ENCODE measurements around the gene PIAS2. TPM values are rescaled to one million over a fixed set of nuclear protein-coding genes. Genes with fewer than 3 reads are reported as not detected.

Gene PIAS2
- polyA plus RNA-seq, 3 donors, result 9.9 to 13.2 (median 11.0) TPM

DNA sequence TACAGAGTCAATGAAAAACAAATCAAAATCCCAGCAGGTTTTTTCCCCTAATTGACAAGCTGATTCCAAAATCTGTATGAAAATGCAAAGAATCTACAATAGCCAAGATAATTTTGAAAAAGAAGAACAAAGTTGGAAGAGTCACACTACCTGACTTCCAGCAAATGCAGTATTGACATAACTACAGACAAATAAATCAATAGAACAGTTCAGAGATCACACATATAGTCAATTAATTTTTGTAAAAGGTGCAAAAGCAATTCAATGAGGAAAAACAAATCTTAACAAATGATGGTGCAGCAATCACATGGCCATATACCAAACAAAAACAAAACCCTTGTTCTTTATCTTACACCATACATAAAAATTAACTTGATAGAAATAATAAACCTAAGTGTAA is 85.9 kb downstream of the PIAS2 start:
- peaks cover 16 to 63% of the 10 kb centered on the region in 2 donors for H3K36me3 ChIP-seq (replicated peaks in 1 of 2; ENCODE audit: control insufficient read depth in 1 of 2, insufficient read depth in 2 of 2, low read length in 2 of 2)
- no peak for DNase-seq
- H3K9ac ChIP-seq (ENCODE audit: insufficient read depth, low read length, poor library complexity, severe bottlenecking), result no peak overlapping the region
- Mint-ChIP-seq H3K4me1 (no peaks in the 10 kb centered on the region), H3K9me3 (peaks cover 0 to 2% (median 0%) of the 10 kb centered on the region in 7 donors), H3K4me3 (no peak overlapping the region), H3K27ac (no peak overlapping the region), H3K27me3 (ENCODE audit: low read depth in 3 of 3) (no peaks in the 10 kb centered on the region), H3K36me3 (peaks cover 47 to 49% of the 10 kb centered on the region in 2 donors)
- no peaks in the 10 kb centered on the region for H4K20me1 ChIP-seq (ENCODE audit: insufficient read depth, low read length)
- H3K9me3 ChIP-seq (replicated peaks in 1 of 2; ENCODE audit: control insufficient read depth in 1 of 2, insufficient read depth in 1 of 2, low read length in 2 of 2), result no peaks in the 10 kb centered on the region
- H3K27me3 ChIP-seq (ENCODE audit: control insufficient read depth in 2 of 2, insufficient read depth in 2 of 2, low read length in 2 of 2), result no peaks in the 10 kb centered on the region
- no peaks in the 10 kb centered on the region for H3K4me1 ChIP-seq (ENCODE audit: control insufficient read depth in 1 of 2, insufficient read depth in 2 of 2, low read length in 2 of 2)
- no peaks in the 10 kb centered on the region for H3K79me2 ChIP-seq (ENCODE audit: insufficient read depth, low read length)
- TF ChIP-seq, protein P1, sequence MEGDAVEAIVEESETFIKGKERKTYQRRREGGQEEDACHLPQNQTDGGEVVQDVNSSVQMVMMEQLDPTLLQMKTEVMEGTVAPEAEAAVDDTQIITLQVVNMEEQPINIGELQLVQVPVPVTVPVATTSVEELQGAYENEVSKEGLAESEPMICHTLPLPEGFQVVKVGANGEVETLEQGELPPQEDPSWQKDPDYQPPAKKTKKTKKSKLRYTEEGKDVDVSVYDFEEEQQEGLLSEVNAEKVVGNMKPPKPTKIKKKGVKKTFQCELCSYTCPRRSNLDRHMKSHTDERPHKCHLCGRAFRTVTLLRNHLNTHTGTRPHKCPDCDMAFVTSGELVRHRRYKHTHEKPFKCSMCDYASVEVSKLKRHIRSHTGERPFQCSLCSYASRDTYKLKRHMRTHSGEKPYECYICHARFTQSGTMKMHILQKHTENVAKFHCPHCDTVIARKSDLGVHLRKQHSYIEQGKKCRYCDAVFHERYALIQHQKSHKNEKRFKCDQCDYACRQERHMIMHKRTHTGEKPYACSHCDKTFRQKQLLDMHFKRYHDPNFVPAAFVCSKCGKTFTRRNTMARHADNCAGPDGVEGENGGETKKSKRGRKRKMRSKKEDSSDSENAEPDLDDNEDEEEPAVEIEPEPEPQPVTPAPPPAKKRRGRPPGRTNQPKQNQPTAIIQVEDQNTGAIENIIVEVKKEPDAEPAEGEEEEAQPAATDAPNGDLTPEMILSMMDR (IDR thresholded peaks at IDR 0.05), result no peak
- no peak overlapping the region for H2AFZ ChIP-seq (ENCODE audit: insufficient read depth, low read depth, low read length, poor library complexity, severe bottlenecking)
- H3K27ac ChIP-seq (ENCODE audit: low read depth in 1 of 2, low read length in 2 of 2), result no peak overlapping the region
- intact Hi-C loops (cut with micrococcal nuclease), result no loop called here
- no peak overlapping the region for H3K4me2 ChIP-seq (replicated peaks; ENCODE audit: extremely low read depth, low read length, poor library complexity, severe bottlenecking)
- no peak overlapping the region for H3K4me3 ChIP-seq (replicated peaks in 1 of 3; ENCODE audit: low read depth in 2 of 3, low read length in 3 of 3)

DNA sequence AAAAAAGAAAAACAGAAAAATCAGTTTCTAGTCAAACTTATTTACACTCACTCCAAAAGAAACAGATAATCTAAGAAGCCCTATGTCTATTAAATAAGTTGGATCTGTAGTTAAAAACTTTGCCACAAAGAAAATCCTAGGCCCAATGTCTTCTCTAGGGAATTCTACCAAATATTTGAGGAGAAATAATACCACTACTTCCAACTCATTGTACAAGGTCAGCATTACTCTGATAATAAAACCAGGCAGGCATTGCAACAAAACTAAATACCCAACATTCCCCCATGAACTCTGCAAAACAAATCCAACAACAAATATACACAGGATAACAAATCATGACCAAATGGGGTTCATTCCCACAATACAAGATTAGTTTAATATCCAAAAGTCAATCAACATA is 86.7 kb downstream of the PIAS2 start:
- H4K20me1 ChIP-seq (ENCODE audit: insufficient read depth, low read length), result no peaks in the 10 kb centered on the region
- no peak overlapping the region for H3K27ac ChIP-seq (ENCODE audit: low read depth in 1 of 2, low read length in 2 of 2)
- intact Hi-C loops (cut with micrococcal nuclease), result no loop called here
- no peak overlapping the region for H3K9ac ChIP-seq (ENCODE audit: insufficient read depth, low read length, poor library complexity, severe bottlenecking)
- peaks cover 0 to 2% (median 0%) of the 10 kb centered on the region in 7 donors for H3K9me3 Mint-ChIP-seq
- H3K4me1 Mint-ChIP-seq, result no peaks in the 10 kb centered on the region
- H3K27me3 ChIP-seq (ENCODE audit: control insufficient read depth in 2 of 2, insufficient read depth in 2 of 2, low read length in 2 of 2), result no peaks in the 10 kb centered on the region
- TF ChIP-seq, protein P1 (IDR thresholded peaks at IDR 0.05), result no peak
- H3K4me2 ChIP-seq (replicated peaks; ENCODE audit: extremely low read depth, low read length, poor library complexity, severe bottlenecking), result no peak overlapping the region
- no peak for DNase-seq
- H3K4me1 ChIP-seq (ENCODE audit: control insufficient read depth in 1 of 2, insufficient read depth in 2 of 2, low read length in 2 of 2), result no peaks in the 10 kb centered on the region
- H3K9me3 ChIP-seq (replicated peaks in 1 of 2; ENCODE audit: control insufficient read depth in 1 of 2, insufficient read depth in 1 of 2, low read length in 2 of 2), result no peaks in the 10 kb centered on the region
- peaks cover 48% of the 10 kb centered on the region in 2 donors for H3K36me3 Mint-ChIP-seq
- H3K27me3 Mint-ChIP-seq (ENCODE audit: low read depth in 3 of 3), result no peaks in the 10 kb centered on the region
- no peak overlapping the region for H3K4me3 Mint-ChIP-seq
- H3K27ac Mint-ChIP-seq, result no peak overlapping the region
- no peak overlapping the region for H3K4me3 ChIP-seq (replicated peaks in 1 of 3; ENCODE audit: low read depth in 2 of 3, low read length in 3 of 3)
- no peaks in the 10 kb centered on the region for H3K79me2 ChIP-seq (ENCODE audit: insufficient read depth, low read length)
- no peak overlapping the region for H2AFZ ChIP-seq (ENCODE audit: insufficient read depth, low read depth, low read length, poor library complexity, severe bottlenecking)
- H3K36me3 ChIP-seq (replicated peaks in 1 of 2; ENCODE audit: control insufficient read depth in 1 of 2, insufficient read depth in 2 of 2, low read length in 2 of 2), result peaks cover 11 to 63% of the 10 kb centered on the region in 2 donors

Measured in CD14-positive monocyte (primary cell).